GM21381 (cell line): ENCODE measurements around the gene RBM27.
"Not testable (repeated sequence)": the region's sequence is repeated elsewhere in the genome, so short reads cannot be mapped to it uniquely, and the experiment has no call there.

Experiments
- ATAC-seq: cut with Tn5 transposase; IDR thresholded peaks from one replicate; pipeline ENCODE4 v1.9.1; 2021; ENCODE audit warnings: mild to moderate bottlenecking, moderate library complexity; ENCODE audit not compliant: unreplicated experiment

The RBM27 gene, protein sequence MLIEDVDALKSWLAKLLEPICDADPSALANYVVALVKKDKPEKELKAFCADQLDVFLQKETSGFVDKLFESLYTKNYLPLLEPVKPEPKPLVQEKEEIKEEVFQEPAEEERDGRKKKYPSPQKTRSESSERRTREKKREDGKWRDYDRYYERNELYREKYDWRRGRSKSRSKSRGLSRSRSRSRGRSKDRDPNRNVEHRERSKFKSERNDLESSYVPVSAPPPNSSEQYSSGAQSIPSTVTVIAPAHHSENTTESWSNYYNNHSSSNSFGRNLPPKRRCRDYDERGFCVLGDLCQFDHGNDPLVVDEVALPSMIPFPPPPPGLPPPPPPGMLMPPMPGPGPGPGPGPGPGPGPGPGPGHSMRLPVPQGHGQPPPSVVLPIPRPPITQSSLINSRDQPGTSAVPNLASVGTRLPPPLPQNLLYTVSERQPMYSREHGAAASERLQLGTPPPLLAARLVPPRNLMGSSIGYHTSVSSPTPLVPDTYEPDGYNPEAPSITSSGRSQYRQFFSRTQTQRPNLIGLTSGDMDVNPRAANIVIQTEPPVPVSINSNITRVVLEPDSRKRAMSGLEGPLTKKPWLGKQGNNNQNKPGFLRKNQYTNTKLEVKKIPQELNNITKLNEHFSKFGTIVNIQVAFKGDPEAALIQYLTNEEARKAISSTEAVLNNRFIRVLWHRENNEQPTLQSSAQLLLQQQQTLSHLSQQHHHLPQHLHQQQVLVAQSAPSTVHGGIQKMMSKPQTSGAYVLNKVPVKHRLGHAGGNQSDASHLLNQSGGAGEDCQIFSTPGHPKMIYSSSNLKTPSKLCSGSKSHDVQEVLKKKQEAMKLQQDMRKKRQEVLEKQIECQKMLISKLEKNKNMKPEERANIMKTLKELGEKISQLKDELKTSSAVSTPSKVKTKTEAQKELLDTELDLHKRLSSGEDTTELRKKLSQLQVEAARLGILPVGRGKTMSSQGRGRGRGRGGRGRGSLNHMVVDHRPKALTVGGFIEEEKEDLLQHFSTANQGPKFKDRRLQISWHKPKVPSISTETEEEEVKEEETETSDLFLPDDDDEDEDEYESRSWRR

DNA sequence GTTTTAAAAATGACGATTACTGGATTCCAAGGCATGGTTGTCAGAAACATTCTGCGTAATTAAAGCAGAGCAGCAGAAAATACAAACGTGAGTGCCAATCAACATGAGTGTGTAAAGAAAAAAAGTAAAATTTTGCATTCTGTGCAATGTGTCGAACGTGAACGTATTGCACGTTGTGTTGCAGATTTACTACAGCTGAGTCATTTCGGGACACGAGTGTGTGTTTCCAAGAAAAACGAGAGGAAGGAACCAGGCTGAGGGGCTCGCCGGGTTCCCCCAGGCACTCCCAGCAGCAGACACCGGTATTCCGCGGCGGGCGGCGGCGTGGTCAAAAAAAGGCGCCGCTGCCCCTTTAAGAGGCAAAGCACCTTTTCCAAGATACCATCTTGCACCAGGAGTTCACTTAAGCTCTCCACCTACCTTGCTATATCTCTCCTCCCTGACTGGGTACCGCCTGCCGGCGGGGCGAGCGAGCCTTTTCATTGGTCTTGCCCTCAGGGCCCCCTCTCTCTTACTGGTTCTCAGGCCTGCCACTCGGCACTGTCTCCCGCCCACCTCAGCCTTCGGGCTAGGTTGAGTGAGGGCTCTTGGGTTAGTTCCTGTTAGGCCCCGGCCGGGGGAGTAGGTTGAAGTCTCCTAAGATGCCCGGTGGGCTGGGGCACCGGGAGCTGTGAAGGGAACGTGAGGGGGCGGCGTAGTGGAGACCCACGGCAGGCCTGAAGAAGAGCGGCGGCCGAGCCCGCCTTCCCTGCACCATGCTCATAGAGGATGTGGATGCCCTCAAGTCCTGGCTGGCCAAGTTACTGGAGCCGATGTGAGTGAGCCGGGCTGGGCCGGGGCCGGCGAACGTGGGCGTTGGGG lies at the start of gene RBM27:
Gene RBM27 (plus strand): TSS at position 595 of the 861 bp plus-strand sequence. CDS start 161 bp downstream, at position 756.
- ATAC-seq: peak; percentile 100

DNA sequence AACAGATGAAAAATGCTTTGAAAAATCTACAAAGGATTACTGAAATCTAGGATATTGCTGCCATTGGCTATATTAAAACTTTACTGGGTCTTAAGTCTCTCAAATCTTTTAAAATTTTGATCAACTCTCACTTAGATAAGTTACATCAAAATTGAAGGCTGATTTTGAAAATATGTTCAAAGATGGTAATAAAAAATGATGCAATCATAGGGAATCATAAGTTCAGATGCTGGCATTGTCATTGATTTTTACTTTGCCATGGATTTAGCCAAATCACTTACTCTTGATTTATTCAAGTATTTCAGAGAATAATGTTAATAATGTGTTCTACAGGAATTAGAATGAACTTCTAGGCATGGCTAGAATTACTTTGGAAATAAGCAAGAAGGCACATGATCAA lies 45.1 kb upstream of the RBM27 start:
- ATAC-seq: no peak

DNA sequence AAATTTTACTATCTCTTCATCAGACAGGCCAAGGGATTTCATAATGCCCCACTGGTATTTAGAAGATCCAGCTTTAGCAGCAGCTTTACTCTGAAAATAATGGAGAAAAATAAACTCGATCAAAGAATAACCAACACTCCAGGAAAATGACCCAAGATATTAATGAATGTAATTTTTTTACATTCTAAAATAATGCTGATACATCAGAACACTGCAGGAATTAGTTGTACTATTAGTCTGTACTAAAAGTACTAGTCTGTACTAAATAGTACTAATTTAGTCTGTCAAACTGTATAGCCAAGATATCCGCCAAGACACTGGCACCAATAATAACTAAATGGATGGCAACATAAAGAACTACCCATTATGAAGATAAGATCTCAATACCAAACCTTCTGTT lies 39.0 kb upstream of the RBM27 start:
- ATAC-seq: no peak

DNA sequence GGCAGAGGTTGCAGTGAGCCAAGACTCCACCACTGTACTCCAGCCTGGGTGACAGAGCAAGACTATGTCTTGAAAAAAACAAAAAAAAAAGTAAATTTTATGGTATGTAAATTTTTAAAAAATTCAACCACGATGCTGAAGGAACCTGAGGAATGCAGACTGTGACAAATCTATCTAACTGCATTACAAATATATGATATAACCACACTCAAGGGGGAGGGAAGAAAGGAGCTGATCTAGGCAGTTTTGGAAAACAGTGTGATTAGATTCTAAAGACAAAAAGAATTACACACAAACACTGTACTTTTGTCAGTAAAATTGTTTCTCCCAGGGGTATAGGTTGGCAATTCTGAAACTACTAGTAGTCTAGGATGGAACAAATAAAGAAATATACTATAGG lies 37.9 kb upstream of the RBM27 start:
- ATAC-seq: no peak

DNA sequence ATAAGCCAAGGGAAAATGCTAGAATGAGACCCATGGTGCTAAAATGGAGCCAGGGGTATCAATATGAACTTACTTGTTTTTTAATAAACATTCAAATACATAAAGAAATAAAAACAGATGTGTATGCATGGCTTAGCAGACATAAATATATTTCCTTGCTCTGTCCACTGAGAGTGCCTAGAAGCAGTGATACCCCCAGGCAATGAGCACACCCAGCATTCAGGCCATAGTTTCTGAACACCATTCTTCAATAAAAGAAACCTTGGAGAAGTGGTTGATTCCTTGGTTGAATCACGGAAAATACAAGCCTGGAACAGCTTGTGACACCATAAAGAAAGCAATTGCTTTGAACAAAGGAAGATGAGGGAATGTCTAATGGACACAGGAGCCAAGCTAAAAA lies 37.5 kb upstream of the RBM27 start:
- ATAC-seq: no peak

DNA sequence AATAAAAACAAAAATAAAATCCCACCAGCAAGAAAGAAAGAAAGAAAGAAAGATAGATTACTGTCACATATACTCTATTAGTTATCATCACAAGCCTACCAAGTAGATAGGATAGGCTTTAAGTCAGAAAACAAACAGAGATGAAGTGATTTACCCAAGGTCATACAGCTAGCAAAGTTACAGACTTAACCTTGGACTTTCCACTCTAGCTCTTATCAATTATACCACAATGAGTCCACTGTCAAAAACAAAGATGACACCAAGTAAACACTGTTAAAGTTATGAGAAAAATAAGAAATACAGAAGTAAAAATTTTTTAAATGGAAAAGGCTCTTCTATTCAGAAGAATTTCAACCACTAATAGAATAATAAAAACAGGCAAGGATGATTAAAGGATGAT lies 34.3 kb upstream of the RBM27 start:
- ATAC-seq: no peak

DNA sequence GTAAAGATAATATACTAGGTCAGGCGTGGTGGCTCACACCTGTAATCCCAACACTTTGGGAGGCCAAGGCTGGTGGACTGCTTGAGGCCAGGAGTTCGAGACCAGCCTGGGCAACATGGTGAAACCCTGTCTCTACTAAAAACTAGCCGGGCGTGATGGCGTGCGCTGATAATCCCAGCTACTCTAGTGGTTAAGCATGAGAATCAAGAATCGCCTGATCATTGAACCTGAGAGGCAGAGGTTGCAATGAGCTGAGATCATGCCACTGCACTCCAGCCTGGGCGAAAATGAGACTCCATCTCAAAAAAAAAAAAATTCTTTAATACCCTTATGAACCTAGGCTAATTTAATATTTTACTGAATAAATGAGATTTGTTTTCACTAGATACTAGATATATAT lies 30.4 kb upstream of the RBM27 start:
- ATAC-seq: peak; percentile 71

DNA sequence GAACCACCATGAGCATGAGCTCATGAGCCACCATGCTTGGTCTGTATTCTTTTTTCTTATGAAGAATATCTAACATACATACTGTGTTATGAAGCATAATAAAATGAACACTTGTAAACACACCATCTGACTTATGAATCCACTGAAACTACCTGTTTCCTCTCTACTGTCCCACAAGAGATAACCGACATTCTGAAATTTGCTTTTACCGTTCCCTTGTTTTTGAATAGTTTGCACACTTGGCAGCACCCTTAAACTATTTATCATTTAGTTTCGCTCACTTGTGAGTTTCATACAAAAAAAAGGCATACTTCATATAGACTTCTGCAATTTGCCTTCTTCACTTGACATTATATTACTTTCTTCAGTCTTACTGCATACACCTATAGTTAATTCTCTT lies 29.8 kb upstream of the RBM27 start:
- peak; percentile 96 for ATAC-seq

DNA sequence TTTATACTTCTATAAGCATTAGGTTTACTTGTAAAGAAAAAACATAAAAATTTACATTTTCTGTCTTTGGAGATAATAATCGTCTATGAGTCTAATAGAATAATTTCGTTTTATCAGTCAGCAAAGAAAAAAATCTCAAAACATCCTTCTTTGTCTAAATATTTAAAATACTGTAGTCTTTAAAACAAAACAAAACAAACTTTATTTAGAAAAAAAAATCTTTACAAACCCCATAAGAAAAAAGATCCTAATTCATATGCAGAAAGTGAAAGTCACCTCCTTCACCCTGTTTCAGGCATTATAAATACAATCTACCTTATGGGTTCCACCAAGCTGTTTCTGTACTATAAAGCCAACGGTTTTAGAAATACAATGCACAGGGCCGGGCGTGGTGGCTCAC lies 26.6 kb upstream of the RBM27 start:
- ATAC-seq: no peak

DNA sequence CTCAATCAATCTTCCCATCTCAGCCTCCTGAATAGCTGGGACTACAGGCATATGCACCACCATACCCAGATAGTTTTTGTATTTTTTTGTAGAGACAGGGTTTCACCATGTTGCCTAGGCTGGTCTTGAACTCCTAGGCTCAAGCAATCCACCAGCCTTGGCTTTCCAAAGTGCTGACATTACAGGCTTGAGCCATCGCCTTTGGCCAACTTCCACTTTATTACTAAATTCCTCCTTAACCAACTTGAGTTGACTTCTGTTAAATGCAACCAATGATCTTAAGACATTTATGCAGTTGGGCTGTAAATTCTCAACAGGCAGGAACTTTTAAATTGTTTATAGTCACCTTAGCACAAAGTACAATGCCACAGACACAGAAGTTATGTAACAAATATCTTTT lies 23.7 kb upstream of the RBM27 start:
- no peak for ATAC-seq

DNA sequence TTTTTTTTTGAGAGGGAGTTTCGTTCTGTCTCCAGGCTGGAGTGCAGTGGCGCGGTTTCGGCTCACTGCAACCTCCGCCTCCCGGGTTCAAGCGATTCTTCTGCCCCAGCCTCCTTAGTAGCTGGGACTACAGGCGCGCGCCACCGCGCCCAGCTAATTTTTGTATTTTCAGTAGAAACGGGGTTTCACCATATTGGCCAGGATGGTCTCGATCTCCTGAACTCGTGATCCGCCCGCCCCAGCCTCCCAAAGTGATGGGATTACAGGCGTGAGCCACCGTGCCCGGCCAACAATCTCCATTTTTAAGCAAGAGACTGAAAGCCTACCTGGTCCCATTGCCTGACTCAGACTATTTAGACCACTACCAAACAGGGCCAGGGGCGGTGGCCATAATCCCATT lies 20.0 kb upstream of the RBM27 start:
- not testable (repeated sequence) for ATAC-seq

DNA sequence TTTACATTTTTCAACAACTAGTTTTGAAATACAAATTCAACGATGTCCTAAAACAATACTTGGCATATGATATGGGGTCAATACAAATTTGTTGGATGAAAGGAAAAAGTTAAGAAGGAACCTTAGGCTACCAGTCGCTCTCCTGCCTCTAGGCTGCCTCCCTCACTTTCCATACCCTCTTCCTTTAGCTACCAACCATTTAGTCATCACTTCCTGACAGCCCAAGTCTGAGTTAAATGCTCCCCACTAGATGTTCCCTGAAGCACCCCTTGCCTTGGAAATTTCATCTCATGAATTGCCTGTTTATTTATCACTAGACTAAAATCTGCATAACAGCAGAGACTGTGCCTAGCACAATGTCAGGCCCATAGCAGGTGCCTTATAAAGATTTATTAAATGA lies 18.2 kb upstream of the RBM27 start:
- ATAC-seq: no peak

DNA sequence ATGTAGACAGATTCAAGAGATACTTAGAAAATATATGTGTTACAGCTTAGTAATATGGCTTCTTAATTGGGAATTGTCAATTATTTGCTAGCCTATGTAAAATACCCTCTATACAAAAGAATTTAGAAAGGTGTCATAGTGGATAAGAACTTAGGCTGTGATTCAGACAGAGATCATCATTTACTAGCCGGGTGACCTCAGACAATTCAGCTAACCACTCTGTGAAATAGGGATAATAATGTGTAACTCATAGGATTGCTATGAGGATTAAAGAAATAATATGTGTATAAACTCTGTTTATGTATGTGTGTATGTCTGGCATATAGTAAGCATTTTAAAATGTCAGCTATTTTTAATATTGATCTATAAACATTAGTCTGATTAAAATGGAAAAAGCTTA lies 15.0 kb upstream of the RBM27 start:
- ATAC-seq: no peak

DNA sequence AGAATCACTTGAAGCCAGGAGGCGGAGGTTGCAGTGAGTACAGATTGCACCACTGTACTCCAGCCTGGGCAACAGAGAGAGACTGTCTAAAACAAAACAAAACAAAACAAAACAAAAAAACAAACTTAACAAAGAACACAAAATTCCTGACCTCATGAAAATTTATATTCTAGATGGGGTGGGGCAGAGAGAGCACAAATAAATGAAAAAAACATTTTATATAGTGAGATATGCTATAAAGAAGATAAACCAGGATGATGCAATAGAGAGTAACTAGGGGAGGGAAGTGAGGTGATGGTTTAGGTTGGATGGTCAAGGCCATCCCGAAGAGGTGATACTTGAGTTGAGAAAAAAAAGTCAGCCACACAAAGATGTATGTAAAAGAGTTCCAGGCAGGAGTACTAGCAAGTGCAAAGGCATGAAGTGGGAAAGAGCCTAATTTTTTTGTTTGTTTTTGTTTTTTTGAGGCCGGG lies 10.8 kb upstream of the RBM27 start:
- no peak for ATAC-seq

DNA sequence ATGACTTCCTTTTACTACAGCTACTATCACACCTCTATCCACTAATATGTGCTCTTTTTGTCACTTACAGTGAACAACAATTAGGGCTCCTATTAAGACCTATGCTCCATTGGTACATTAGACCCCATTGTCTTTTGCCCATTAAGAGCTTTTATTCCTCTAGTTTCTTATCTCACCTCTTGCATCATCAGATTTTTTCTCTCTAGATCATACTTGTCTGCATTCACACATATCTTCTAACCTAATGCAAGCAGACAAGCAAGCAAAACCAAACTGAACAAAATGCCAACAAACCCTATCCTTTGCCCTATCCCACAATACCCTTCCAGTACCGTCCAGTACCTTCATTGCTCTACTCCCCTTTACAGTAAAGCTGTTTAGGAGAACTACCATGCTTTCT lies 10.1 kb upstream of the RBM27 start:
- no peak for ATAC-seq

DNA sequence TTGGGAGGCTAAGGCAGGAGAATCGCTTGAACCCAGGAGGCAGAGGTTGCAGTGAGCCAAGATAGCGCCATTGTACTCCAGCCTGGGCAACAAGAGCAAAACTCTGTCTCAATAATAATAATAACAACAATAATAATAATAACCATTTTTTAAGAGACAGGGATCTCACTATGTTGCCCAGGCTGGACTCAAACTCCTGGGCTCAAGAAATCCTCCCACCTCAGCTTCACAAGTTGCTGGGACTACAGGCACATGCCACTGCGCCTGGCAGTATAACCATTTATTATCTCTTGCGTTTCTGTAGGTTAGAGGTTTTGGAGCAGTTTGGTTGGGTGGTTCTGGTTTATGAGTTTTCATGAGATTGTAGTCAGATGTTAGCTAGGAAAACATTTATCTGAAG lies 8.4 kb upstream of the RBM27 start:
- not testable (repeated sequence) for ATAC-seq

DNA sequence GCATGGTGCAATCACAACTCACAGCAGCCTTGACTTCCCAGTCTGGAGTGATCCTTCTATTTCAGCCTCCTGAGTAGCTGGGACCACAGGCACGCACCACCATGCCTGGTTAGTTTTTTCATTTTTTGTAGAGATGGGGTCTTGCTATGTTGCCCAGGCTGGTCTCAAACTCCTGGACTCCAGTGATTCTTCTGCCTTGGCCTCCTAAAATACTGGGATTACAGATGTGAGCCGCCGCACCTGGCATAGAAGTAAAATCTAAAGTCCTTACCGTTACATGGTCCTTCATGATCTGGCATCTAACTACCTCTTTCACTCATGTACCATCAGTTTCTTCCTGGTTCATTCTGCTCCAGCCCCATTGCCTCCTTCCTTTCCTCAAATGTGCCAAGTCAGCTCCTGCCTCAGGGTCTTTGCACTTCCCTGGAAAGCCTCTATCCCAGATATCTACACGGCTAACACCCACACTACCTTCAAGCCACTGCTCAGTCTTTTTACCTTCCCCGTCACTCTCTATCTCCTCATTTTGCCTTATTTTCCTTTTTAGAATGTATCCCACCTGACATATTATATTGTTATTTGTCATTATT lies 6.9 kb upstream of the RBM27 start:
- ATAC-seq: no peak

DNA sequence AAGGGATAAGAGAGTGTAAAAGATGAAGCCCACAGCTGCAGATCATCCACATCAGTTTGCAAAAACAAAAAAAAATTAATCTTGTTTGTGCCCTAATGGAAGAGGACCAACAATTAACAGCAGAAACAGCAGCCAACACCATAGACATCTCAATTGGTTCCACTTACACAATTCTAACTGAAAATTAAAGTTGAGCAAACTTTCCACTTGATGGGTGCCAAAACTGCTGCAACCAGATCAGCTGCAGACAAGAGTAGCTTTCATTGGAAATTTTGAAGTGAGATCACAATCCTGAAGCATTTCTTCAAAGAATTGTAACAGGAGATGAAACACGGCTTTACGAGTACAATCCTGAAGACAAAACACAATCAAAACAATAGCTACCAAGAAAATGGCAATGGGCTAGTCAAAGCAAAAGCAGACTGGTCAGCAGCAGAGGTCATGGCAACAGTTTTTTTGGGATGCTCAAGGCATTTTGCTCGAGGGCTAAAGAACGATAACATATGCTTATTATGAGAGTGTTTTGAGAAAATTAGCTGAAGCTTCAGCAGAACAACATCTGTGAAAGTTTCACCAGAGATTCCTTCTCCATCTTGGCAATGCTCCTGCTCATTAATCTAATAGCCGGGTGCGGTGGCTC lies 4.1 kb upstream of the RBM27 start:
- no peak for ATAC-seq

DNA sequence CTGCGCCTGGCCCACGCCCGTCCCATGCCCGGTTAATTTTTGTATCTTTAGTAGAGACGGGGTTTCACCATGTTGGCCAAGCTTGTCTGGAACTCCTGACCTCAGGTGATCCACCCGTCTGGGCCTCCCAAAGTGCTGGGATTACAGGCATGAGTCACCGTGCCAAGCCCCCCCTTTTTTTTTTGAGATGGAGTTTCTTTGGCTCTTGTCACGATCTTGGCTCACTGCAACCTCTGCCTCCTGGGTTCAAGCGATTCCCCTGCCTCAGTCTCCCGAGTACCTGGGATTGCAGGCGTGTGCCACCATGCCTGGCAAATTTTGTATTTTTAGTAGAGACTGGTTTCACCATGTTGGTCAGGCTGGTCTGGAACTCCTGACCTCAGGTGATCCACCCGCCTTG lies 1.6 kb upstream of the RBM27 start:
- ATAC-seq: not testable (repeated sequence)

DNA sequence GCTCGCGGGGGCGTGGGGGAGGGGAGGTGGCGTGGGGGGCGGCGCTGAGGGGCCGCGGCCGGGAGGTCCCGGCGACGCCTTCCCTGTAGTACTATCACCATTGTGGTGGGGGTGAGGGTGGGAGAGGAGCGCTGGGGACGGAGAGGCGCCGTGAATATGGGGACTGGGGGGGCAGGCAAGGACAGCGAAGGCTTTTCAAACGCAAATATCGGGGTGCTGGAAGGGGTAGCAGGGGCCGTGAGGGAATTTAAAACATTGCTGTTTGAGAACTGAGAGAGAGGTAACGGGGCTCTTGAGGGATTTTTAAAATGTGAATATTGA lies 427 bp downstream of the RBM27 start:
- ATAC-seq: no peak
